HG03159 (cell line): ENCODE results near the gene KIAA1671.

ENCODE experiments used
- ATAC-seq: cut with Tn5 transposase; IDR thresholded peaks from one replicate; pipeline ENCODE4 v1.9.1; 2021; ENCODE audit warnings: mild to moderate bottlenecking, moderate library complexity; ENCODE audit not compliant: unreplicated experiment

Gene KIAA1671

DNA sequence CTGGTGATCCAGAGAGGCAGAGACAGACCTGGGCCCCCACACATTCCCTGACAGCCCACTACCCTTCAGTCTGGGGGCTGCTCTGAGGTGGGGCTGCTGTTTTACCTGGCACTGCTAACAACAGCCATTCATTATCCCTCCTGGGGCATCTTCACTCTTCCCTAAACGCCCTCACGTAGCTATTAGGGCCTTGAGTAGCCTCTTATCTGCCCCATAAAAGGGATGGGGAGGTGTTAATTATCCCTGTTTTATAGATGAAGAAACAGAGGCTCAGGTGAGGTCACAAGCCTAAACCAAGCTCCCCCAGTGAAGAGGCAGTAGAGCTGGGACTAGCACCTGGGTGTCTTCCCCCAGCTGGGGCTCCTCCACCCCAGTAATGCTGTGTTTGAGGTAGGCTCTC is 79.5 kb downstream of the KIAA1671 start:
- no peak for ATAC-seq

DNA sequence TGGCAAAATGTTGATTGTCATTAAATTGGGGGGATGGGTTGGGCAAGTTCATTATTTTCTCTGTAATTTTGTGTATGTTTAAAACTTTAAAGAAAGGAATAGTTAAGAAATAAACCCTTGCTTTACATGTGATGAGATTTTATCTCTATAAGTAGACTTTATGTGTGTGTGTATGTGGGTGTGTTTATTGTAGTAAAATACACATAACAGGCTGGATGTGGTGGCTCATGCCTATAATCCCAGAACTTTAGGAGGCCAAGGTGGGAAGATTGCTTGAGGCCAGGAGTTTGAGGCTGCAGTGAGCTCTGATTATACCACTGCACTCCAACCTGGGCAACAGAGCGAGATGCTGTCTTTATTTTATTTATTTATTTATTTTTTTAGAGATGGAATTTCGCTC is 83.2 kb downstream of the KIAA1671 start:
- no peak for ATAC-seq

DNA sequence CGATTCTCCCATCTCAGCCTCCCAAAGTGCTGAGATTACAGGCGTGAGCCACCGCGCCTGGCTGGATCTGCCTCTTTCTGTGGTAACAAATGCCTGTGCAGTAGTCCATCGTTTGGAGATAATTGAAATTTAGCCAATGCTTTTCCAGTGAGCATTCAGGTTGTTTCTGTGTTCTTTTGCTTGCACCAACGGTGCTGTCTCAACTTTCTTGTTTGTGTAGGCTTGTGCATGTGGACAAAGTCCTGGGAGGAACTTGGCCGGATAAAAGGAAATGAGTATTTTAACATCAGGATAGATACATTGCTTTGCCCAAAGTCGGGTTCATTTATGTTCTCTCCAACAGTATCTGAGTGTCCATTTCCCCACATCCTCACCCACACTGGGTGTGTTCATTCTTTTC is 85.7 kb downstream of the KIAA1671 start:
- ATAC-seq, result no peak

DNA sequence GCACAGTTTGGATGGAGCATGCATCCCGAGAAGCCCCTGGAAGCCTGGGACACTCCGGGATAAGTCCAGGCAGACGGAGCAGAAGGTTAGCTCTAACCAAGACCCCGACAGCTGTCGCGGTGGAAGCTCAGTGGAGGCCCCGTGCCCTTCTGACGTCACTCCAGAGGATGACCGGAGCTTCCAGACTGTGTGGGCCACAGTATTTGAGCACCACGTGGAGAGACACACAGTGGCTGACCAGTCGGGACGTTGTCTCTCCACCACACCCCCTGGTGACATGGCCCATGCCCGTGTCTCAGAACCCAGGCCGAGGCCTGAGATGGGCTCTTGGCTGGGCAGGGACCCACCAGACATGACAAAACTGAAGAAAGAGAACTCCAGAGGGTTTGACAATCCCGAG is 86.3 kb downstream of the KIAA1671 start:
- ATAC-seq, result no peak

DNA sequence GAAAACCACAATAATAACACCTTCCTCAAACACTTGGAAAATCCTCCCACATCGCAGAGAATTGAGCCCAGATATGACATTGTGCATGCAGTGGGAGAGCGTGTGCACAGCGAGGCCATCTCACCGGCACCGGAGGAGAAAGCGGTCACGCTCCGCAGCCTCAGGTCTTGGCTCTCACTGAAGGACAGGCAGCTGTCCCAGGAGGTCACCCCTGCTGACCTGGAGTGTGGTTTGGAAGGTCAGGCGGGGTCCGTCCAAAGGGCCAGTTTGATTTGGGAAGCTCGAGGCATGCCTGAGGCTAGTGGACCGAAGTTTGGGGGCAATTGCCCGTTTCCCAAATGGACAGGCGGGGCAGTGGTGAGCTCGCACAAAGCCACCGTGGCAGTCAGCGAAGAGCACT is 86.7 kb downstream of the KIAA1671 start:
- no peak for ATAC-seq

DNA sequence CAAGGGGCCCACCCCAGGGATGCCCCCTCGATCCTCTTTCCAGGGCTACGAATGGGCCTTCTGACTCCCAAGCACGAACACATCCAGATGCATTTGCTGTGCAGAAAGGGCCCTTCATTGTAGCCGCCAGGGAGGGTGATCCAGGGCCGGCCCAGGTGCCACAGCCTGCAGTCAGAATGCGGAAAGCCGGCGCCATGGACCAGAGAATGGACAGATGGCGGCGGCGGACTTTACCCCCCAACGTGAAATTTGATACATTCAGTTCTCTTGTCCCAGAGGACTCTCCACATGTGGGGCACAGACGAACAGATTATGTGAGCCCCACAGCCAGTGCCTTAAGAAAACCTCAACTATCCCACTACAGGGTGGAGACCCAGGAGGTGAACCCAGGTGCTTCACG is 87.2 kb downstream of the KIAA1671 start:
- no peak for ATAC-seq

DNA sequence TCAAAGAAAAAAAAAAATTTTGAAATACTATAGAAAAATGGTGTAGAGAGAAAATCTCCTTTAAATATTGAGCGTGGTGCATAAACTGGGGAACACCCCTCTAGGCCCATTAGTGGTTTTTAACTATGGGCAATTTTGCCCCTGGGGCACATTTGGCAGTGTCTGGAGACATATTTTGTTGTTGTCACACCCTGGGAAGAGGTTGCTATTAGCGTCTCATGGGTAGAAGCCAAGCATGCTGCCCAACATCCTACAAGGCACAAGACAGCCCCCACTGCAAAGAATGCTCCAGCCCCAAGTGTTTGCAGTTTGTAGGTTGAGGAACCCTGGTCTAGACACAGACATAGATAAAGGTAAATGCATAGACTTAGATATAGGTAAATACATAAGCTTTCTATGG is 92.6 kb downstream of the KIAA1671 start:
- ATAC-seq, result no peak

DNA sequence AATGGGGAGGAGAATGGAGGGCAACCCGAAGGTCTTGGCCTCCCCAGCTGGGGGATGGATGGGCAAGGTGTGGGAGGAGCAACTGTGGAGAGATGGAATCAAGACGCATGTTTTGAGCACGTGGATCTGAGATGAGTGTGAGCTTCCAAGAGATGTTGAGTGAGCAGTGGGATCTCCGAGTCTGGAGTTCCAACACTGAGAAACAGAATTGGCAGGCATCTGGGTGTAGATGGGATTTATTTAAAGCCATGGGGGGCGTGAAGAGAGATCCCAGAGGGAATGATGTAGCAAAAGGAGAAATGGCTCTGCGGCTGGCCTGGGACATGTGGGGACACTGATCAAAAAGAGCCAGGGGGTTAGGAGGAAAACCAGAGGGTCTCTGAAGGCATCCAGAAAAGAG is 95.6 kb downstream of the KIAA1671 start:
- no peak for ATAC-seq

DNA sequence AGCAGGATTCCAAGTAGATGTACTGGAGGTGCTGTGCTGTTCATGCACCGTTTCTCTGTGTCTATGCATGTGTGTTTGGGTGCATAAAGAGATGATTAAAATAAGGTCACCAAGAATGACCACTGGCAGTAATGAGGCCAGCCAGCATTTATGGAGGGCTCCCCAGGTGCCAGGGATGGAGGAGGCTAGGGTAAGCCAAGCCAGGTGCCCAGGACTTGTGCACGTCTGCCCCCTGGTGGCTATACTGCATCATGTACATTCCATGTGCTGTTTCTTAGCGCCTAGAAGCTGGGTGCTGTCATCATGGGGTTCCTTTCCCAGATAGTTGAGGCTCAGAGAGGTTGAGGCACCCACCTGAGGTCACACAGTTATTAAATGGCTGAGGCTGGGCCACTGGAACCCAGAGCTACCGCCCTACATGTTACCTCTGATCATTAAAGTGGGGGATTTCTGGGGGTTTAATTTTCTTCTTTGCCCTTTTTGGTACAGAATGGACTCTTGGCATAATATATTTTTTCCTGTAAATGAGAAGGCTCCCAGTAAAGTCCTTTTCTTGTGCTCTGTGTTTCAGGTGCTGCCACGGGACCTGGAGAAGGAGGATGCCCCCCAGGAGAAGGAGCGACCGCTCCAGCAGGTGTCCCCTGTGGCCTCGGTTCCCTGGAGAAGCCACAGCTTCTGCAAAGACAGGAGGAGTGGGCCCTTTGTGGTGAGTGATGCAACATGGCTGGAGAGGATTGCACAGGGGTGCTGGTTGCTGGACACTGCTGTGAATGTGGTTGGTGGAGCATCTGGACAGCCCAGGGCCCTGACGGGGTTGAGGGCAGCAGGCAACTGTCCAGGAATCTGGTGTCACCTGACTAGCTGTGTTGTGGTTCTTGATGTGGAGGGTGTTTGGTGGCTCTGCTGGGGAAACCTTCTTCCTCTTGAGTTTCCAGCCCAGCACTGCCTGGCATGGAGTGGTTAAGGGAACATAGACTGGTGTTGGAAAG is 96.4 kb downstream of the KIAA1671 start:
- no peak for ATAC-seq

DNA sequence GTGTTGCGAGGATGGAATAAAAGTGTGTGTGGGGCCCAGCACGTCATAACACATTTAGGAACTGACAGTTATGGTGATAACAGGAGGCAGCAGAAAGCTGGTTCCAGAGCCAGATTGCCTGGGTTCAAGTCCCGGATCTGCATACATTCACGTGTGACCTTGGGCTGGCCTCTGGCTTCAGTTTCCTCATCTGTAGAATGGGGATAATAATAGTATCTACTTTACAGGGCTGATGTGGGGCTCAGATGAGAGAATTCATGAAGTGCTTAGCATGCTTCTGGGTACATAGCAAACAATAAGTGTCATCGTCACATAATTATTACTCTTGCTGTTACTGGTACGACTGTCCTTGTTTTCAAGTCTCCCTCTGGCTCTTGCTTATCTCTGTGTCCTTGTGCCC is 97.3 kb downstream of the KIAA1671 start:
- no peak for ATAC-seq

DNA sequence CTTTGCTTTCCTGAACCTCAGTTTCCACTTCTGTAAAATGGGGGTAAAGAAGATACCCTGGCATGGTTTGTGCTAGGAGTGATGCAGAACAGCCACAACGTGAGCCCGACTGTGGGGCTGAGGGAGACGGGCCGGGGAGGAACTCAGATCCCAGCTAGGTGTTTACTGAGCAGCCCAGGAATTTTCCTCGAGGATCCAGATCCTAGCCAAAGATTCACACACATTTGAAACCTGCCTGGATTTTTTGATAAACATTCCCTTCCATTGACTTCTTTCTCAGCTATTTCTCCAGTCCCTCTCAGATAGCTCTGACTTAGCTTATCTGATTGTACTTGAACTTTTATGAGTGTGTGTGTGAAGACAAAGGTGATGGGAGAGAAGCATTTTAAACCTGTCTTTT is 98.0 kb downstream of the KIAA1671 start:
- no peak for ATAC-seq

DNA sequence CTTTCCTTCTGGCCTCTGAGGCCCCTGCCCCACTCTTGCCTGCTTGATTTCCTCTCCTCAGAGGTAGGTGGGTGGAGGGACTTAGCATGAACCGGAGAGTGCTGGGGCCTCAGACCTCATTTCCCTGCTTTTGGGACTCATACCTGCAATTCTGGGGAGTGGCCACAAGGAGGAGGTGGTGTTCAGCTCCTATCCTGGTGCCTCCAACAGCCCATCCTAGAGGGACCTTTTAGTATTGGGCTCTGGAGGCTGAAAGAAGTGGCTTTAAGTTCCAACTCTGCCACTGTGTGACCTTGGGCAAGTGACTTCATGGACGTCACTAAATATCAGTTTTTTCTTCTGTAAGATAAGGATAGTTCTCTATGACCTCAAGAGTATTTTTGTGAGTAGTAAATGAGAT is 98.6 kb downstream of the KIAA1671 start:
- ATAC-seq, result no peak

DNA sequence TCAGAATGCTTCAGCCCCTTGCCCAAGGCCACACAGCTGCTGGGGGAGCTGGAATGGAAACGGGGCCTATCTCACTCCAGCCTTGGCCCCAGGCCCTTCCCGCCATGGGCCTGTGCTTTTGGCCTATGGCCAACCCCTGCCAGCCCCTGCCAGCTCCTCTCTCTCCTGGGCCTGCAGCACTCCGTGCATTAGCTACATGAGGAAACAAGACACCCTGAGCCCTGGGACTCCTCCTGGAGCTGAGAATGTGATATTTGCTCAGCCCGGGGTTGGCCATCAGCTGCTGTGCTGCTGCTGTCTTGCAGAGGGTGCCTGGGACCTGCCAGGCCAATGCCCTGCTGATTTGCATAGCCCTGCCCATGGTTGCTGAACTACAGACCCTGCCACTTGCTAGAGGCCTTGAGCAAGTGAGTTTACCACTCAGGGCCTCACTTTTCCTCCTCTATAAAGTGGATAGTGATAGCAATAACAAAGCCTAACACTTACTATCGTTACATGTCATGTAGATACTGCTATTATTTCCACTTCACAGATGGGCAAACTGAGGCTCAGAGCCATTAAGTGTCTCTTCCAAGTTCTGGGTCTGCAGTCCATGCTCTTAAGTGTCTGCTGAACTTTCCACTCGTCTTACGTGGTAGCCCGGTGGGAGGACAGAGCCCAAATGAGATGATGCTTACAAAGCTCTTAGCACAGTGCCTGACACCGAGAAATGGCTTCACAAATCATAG is 99.6 kb downstream of the KIAA1671 start:
- ATAC-seq, result no peak

DNA sequence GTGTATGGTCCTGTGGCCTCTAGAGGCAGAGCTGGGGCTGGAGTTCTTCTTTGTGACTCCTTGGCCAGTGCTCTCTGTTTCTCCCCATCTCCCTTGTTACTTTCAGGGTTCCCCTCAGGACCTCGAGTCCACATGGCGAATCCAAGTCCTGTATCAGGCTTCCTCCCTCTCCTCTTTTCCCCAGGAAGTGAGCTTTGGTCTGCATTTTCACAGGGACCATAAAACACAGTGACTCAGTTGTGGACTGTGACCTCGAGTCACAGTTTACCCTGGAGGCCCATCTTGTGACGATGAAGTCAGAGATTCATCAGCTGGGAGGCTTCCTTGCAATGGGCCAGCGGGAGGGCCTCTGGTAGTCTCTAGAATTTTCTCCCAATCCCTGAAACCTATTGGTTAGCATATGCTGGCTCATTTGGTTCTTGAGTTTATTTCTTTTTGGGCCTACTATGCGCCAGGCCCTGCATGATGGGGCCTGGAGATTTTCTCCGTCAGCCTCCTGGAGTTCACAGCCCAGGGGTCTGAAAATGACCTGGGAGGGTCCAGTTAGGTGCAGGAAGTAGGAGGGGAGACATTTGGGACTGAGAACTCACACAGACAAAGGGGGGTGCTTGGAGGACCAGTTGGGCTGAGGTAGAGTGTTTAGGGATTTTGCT is 100.8 kb downstream of the KIAA1671 start:
- no peak for ATAC-seq

DNA sequence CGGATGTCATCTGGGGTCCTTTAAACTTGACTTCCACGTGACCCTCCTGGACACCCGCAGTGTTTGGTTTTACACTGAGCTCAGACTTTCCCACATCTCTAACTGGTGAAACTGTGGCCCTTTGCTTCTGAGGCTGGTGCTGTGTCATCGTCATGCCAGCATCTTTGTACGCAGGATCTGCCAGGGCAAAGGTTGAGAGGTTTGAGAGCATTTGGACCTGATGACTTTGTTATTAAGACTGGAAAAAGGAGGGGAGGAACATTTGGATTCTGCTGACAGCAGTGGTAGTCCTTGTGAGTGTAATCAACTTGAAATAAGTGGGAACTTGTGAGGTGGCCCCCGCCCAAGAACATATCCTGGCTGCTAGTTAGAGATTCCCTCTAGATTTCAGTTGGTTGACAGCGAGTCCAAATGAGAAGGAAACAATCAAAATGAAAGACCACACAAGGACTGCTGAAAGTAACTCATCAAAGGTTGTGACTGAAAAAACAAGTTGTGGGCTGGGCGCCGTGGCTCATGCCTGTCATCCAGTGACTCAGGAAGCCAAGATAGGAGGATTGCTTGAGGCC is 102.5 kb downstream of the KIAA1671 start:
- no peak for ATAC-seq

DNA sequence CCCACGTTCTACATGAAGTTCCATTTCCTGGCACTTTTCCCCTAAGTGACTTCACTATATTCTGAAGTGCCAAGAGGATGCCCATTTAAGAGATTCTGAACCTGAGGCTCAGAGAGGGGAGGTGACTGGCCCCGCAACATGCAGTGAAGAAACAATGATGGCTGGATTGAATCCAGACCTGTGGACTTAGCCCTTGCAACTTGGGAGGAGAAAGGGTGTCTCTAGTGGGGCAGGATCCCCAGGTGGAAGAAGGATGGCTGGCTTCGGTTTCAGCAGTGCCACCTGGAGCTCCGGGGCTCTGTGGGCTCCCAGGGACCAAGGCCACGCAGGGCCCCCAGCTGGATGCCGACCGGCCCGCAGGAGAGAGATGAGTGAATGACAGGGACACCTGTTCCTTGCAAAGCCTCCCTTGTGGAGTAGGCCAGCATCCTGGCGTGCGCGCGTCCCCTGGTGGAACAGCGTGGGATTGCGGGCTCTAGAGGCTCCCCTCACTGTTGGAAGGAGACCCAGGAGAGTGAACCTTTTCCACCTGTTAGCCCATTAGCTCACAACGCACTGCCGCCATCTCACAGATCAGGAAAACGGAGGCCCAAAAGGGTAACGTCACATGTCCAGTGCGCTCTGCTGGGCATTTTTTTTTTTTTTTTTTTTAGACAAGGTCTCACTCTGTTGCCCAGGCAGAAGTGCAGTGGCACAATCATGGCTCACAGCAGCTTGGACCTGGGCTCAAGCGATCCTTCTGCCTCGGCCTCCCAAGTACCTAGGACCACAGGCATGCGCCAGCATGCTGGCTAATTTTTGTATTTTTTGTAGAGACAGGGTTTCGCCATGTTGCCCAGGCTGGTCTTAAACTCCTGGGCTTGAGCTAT is 104.7 kb downstream of the KIAA1671 start:
- no peak for ATAC-seq

DNA sequence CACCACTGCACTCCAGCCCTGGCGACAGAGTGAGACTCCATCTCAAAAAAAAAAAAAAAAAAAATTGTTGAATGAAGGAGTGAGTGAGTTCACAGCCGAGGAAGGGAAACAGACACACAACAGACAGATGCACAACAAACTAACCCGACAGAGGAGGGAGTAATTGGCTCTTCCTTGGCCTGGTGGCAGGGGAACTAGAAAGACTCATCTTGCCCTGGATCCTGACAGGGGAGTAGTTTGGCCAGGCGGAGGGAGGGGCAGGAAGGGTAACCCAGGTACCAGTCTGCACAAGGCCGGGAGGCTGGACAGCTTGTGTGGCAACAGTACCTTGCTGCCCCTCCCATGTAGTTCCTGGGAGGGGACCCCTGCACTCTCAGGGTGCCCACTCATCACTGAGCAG is 106.9 kb downstream of the KIAA1671 start:
- no peak for ATAC-seq

DNA sequence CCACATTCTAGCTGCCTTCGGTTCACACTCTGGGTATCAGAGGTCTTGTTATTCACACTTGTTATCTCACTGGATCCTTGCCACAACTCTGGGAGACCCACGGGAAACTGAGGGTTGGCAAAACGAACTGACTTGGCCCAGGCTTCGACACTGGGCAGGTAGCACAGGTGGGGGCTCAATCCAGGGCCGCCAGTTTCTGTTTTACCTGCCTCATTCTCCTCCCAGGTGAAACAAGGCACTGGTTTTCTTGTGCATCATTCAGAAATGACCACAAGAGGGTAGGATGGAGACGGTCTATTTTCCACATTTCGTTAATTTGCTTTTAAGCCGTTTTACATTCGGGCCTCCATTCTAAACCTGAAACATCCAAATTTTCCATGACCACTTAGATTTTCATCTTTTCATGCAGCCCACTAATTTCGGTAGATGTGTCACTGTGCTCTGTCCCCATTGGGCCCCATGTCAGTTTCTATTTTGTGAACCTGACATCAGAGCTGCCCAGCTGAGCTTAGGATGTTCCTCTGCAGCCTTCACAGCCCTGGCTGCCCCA is 108.1 kb downstream of the KIAA1671 start:
- ATAC-seq, result no peak

DNA sequence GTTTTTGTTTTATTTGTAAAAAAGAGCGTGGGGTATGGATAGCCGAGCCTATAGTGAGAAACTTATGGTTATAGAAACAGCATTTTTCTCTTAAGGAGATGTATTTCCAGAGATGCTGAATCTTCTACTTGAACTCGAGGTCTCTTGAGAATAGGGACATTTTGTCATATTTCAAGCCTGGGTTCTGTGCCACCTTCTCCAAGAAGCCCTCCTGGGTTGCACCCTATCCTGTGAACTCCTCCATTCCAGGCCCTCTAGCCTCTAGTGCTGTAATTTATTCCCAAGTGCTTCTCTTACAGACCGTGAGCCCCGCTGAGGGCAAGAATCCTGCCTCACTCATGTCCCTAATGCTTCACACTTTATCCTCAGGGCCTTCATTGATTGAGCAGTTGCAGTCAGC is 108.6 kb downstream of the KIAA1671 start:
- no peak for ATAC-seq
